Measurements from ENCODE around the gene CENPW.

GRCh38 chr6:126302191-126302590 lies 37.7 kb upstream of the CENPW start:
- TF ChIP-seq, protein P1, sequence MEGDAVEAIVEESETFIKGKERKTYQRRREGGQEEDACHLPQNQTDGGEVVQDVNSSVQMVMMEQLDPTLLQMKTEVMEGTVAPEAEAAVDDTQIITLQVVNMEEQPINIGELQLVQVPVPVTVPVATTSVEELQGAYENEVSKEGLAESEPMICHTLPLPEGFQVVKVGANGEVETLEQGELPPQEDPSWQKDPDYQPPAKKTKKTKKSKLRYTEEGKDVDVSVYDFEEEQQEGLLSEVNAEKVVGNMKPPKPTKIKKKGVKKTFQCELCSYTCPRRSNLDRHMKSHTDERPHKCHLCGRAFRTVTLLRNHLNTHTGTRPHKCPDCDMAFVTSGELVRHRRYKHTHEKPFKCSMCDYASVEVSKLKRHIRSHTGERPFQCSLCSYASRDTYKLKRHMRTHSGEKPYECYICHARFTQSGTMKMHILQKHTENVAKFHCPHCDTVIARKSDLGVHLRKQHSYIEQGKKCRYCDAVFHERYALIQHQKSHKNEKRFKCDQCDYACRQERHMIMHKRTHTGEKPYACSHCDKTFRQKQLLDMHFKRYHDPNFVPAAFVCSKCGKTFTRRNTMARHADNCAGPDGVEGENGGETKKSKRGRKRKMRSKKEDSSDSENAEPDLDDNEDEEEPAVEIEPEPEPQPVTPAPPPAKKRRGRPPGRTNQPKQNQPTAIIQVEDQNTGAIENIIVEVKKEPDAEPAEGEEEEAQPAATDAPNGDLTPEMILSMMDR (IDR thresholded peaks at IDR 0.05): no peak
- no peak for TF ChIP-seq POLR2A (IDR thresholded peaks at IDR 0.05)
